GF-D8 (cell line): ENCODE data around the gene USHBP1.

Source experiments
- DNase-seq: peaks from one replicate; lab custom pipeline; 2025; lab: John Stamatoyannopoulos, UW

The USHBP1 gene

DNA sequence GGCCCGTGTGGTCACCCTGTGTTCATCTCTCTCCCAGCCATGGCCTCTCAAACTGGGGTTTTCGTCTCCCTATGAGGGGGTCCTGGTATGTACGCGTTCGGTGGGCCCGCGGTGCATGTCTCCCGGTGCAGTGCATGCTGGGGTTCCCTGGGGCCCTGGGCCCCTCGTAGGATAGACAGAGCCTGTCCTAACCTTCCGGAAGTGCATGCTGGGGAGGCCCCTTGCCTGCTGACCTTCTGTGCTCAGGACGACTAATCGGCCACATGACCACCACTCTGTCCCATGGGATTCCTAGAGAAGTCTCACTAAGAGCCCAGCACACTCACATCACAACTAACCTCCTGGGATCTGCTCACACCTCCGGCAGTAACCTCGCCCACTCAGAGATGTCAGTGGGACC is 54.2 kb downstream of the USHBP1 start:
- no peak for DNase-seq

DNA sequence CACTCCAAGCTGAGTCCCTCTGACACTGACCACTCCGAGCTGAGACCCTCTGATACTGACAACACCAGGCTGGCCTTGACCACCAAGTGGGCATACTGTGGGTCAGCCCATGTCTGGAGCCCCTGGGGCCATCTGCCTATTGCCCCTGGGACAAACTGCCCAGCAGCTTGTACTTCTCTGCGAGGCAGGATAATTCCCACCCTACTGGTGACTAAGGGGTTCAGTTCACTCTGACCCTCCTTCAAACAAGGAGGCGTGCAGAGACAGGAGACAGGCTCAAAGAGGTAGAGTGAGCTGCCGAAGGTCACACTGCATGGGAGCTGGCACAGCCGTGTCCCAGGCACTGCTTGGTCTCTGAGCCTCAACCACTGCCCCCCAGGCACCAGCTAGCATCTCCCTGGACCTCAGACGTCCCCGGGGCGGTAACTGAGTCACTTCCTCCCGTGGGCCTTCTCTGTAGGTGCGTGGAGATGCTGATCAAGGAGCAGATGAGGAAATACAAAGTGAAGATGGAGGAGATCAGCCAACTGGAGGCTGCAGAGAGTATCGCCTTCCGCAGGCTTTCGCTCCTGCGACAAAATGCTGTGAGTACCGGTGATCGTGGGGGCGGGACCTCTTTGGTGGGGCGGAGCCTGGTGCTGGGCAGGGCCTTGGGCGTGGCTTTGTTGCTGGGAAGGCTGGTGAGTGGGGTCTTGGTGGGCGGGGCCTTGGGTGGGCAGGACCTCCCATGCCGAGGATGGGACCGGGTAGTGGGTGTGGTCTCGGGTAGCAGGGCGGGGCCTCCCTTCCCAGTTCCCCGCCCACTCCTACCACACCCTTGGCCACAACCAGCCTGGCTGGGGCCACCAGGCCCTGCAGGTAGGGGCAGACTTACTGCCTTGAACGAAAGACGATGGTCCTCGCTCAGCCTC is 55.2 kb downstream of the USHBP1 start:
- no peak for DNase-seq

DNA sequence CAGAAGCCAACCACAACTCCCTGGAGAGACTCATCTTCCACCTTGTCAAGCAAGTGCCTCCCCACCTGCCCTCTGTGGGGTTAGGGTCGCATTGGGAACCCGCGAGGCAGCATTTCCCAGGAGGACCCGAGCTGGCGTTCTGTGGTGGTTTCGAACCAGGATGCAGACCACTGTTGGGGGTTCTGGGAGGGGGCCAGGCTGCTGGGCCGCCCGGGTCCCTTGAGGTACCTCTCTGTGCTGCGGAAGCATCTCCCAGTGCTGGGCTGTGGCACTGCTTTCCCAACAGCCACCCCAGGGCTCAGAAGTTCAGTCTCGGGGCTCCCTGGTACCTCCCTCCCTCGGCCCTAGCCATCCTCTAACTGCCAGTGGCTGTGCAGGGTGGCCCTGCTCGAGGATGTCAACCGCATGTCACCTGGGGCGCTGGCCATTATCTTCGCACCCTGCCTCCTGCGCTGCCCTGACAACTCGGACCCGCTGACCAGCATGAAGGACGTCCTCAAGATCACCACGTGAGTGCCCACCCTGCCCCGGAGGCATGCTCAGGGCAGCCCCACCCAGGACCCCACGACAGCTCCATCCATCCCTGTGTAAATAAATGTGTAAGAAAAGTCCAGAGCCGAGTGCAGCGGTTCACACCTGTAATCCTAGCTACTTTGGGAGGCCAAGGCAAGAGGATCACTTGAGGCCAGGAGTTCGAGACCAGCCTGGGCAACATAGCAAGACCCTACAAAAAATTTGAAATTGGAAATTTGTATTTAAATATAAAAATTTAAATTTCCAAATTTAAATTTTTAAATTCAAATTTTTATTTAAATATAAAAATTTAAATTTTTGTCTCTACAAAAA is 57.6 kb downstream of the USHBP1 start:
- DNase-seq = no peak

DNA sequence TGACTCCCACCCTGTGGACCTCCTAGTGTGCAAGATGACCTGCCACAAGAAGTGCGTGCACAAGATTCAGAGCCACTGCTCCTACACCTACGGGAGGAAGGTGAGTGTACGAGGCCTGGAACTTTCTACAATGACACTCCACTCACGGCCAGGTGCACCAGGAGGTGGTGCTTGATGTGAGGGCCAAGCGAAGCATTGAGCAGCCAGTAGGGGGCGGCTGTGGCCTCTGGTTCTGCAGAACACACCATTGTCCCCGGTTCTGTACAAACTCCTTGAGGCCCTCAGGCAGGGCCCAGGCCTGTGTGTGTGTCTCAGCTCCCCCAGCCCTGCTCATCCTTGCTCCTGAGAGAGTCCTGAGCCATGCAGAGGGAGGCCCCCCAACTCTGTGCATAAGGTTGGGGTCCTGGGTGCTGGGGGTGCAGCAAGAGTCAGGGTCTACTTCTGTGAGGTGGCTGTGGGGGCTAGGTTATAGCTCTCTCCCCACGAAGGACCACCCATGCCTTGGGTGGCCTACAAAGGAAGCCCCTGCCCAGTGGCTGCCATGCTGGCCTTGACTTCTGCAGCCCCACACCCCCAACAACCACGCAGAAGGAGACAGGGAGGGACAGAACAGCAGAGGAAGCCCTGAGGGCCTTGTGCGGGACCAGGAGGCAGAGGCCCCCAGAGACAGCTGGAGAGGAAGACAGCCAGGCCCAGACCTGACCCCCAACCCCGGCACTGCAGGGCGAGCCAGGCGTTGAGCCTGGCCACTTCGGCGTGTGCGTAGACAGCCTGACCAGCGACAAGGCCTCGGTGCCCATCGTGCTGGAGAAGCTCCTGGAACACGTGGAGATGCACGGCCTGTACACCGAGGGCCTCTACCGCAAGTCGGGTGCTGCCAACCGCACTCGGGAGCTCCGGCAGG is 59.1 kb downstream of the USHBP1 start:
- DNase-seq = no peak

DNA sequence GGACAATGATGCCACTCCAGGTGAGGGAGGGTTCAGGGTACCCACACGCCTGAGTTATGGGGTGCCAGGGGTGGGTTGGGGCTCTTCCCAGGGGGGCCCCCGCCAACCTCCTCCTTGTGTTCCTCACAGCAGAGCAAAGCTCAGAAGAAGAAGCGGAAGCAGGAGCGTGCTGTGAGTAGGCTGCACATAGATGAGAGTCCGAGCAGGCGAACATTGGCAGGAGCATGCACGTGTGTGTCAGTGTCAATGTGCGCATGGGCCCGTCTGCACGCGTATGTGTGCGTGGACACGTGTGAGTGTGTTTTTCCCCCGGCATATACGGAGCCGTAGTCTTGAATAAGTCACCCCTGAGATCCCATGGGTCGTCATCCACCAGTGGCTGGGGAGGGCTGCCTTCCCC is 61.8 kb downstream of the USHBP1 start:
- DNase-seq = no peak

DNA sequence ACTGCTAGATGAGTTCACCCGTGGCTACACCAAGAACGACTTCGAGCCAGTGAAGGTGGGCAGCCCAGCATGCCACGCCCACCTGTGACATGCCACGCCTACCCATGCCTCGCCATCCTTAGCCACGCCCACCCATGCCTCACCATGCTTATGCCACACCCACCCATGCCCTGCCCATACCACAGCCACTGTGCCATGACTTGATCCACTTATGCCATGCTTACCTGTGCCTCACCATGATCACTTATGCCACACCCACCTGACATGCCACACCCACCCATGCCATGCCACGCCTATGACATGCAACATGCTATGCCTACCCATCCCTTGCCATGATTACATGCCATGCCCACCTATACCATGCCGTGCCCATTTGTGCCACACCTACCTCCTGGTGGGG is 62.3 kb downstream of the USHBP1 start:
- DNase-seq = no peak

DNA sequence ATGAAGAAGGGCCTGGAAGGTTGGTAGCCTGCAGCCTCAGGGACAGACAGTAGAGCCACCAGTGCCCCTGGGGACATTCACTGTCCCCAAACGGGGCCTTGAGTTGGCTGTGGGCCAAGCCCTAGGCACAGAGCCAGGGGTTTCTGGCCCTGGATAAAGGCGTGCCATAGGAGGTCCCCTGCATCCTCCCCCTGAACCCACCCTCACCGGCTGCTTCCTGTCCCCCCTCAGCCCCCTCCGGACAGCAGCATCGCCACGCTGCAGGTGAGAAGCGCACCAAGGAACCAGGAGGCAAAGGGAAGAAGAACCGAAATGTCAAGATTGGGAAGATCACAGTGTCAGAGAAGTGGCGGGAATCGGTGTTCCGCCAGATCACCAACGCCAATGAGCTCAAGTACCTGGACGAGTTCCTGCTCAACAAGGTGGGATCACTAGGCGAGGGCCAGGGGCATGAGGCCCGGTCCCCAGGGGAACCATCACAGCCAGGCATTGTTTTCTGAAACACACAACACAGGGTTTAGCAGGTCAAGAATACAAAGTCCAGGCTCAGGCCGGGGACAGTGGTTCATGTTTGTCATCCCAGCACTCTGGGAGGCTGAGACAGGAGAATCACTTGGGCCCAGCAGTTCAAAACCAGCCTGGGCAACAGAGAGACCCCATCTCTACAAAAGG is 64.0 kb downstream of the USHBP1 start:
- no peak for DNase-seq
